ENCODE results near the gene SLC30A7. TPM values are rescaled to one million over a fixed set of nuclear protein-coding genes. Genes with fewer than 3 reads are reported as not detected.

The SLC30A7 gene
- total RNA-seq, 1 donor from 2014 or later: 5.7 TPM

- Histone ChIP-seq H3K4me1 (peaks cover 44% of the 10 kb centered on the region), H3K27me3 (ENCODE audit: low read depth) (no peaks in the 10 kb centered on the region), H3K27ac (replicated peaks) (peak overlapping the region; percentile 92), H3K4me3 (peak overlapping the region; percentile 78), H3K9me3 (replicated peaks) (no peaks in the 10 kb centered on the region), H3K36me3 (peaks cover 9% of the 10 kb centered on the region)
- TF ChIP-seq, protein P1, sequence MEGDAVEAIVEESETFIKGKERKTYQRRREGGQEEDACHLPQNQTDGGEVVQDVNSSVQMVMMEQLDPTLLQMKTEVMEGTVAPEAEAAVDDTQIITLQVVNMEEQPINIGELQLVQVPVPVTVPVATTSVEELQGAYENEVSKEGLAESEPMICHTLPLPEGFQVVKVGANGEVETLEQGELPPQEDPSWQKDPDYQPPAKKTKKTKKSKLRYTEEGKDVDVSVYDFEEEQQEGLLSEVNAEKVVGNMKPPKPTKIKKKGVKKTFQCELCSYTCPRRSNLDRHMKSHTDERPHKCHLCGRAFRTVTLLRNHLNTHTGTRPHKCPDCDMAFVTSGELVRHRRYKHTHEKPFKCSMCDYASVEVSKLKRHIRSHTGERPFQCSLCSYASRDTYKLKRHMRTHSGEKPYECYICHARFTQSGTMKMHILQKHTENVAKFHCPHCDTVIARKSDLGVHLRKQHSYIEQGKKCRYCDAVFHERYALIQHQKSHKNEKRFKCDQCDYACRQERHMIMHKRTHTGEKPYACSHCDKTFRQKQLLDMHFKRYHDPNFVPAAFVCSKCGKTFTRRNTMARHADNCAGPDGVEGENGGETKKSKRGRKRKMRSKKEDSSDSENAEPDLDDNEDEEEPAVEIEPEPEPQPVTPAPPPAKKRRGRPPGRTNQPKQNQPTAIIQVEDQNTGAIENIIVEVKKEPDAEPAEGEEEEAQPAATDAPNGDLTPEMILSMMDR (IDR thresholded peaks at IDR 0.05; ENCODE audit: borderline replicate concordance): no peak
- DNase-seq: no peak
- intact Hi-C loops (cut with micrococcal nuclease): no loop called here
Observed at GRCh38 chr1:101025283-101025656, 129.4 kb downstream of the SLC30A7 start.

GRCh38 chr1:101025657-101026429 lies 130.0 kb downstream of the SLC30A7 start, which contains the start of gene DPH5:
Gene DPH5 (minus strand): TSS chr1:101025784. CDS start chr1:101025443, 341 bp downstream.
- TF ChIP-seq, protein P1 (IDR thresholded peaks at IDR 0.05; ENCODE audit: borderline replicate concordance): no peak
- H3K4me1 ChIP-seq: peaks cover 44% of the 10 kb centered on the region
- no peaks in the 10 kb centered on the region for H3K9me3 ChIP-seq (replicated peaks)
- peaks cover 5% of the 10 kb centered on the region for H3K36me3 ChIP-seq
- intact Hi-C loops (cut with micrococcal nuclease): no loop called here
- H3K27me3 ChIP-seq (ENCODE audit: low read depth): no peaks in the 10 kb centered on the region
- H3K4me3 ChIP-seq: peak within 1 kb of the TSS; percentile 78
- peak; percentile 90 for DNase-seq
- H3K27ac ChIP-seq (replicated peaks): peak within 1 kb of the TSS; percentile 92

- intact Hi-C loops (cut with micrococcal nuclease): no loop called here
- Histone ChIP-seq H3K27ac (replicated peaks) (peak overlapping the region; percentile 92), H3K36me3 (no peaks in the 10 kb centered on the region), H3K9me3 (replicated peaks) (no peaks in the 10 kb centered on the region), H3K4me1 (peaks cover 44% of the 10 kb centered on the region), H3K27me3 (ENCODE audit: low read depth) (no peaks in the 10 kb centered on the region), H3K4me3 (peak overlapping the region; percentile 78)
- no peak for DNase-seq
- TF ChIP-seq, protein P1 (IDR thresholded peaks at IDR 0.05; ENCODE audit: borderline replicate concordance): no peak
Observed at GRCh38 chr1:101026430-101026788, 130.5 kb downstream of the SLC30A7 start.

DNA sequence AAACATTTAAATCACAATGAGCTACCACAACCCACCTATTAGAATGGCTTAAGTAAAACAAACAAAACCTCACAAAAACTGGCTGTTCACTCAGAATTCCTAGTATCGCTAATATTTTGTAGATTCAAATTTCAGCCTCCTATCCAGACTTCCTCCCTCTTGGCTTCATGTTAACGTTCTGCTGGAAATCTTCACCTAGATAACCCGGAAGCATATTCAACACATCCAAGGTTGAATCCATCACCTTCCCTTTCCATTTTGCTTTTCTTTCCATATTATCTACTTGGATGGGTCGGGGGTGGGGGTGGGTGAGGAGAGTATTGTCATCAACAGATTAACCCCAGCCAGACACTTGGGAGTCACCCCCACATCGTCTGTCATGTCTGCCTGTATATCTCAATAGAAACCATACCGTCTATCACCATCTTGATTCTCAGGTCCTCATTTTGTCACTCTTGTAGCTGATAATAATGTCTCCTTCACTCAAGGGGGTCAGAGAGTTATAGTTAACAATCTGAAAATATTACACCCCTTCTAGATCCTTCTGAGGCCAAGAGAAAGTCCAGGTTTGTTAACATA lies 131.4 kb downstream of the SLC30A7 start:
- intact Hi-C loops (cut with micrococcal nuclease): no loop called here
- no peak overlapping the region for H3K27ac ChIP-seq (replicated peaks)
- TF ChIP-seq, protein P1 (IDR thresholded peaks at IDR 0.05; ENCODE audit: borderline replicate concordance): no peak
- peaks cover 39% of the 10 kb centered on the region for H3K4me1 ChIP-seq
- H3K36me3 ChIP-seq: no peaks in the 10 kb centered on the region
- no peaks in the 10 kb centered on the region for H3K27me3 ChIP-seq (ENCODE audit: low read depth)
- no peaks in the 10 kb centered on the region for H3K9me3 ChIP-seq (replicated peaks)
- DNase-seq: no peak
- no peak overlapping the region for H3K4me3 ChIP-seq

- peaks cover 4% of the 10 kb centered on the region for H3K9me3 ChIP-seq (replicated peaks)
- no peak overlapping the region for H3K4me3 ChIP-seq
- no peaks in the 10 kb centered on the region for H3K36me3 ChIP-seq
- H3K27ac ChIP-seq (replicated peaks): no peak overlapping the region
- no peaks in the 10 kb centered on the region for H3K27me3 ChIP-seq (ENCODE audit: low read depth)
- peaks cover 39% of the 10 kb centered on the region for H3K4me1 ChIP-seq
- intact Hi-C loops (cut with micrococcal nuclease): no loop called here
- no peak for DNase-seq
- TF ChIP-seq, protein P1 (IDR thresholded peaks at IDR 0.05; ENCODE audit: borderline replicate concordance): no peak
Observed at GRCh38 chr1:101028466-101028865, 132.6 kb downstream of the SLC30A7 start.
